Activated B cell treated with CpG ODN at 0.5 μM for 24 hours (primary cell): Measurements from ENCODE around the gene RAB6B. TPM values are rescaled to one million over a fixed set of nuclear protein-coding genes. Genes with fewer than 3 reads are reported as not detected.

Experiments used
- ATAC-seq: fragments of 200-7000 bp; cut with Tn5 transposase; one replicate; pipeline ENCODE4 v1.10.0; 2021; ENCODE audit warnings: low read depth, mild to moderate bottlenecking, moderate library complexity
- CTCF ChIA-PET: fragments of 350-600 bp; sonication (Branson Sonifier 250); formaldehyde crosslinking; loops from one replicate; lab custom pipeline; 2021; ENCODE audit warnings: antibody characterized with exemption; lab: Charles Lee
- POLR2A ChIA-PET: fragments of 350-600 bp; sonication (Branson Sonifier 250); formaldehyde crosslinking; loops from one replicate; lab custom pipeline; 2021; ENCODE audit warnings: antibody characterized with exemption; lab: Charles Lee
- DNase-seq: peaks from one replicate; pipeline ENCODE4 v3.0.0; 2022
- H3K27ac Mint-ChIP-seq: one replicate; pipeline ENCODE4 v1.8.0; 2020; ENCODE audit warnings: mixed read lengths
- H3K27me3 Mint-ChIP-seq: one replicate; pipeline ENCODE4 v1.8.0; 2021; ENCODE audit warnings: mixed read lengths
- H3K36me3 Mint-ChIP-seq: one replicate; pipeline ENCODE4 v1.8.0; 2021; ENCODE audit warnings: low read depth, mixed read lengths
- H3K4me1 Mint-ChIP-seq: one replicate; pipeline ENCODE4 v1.8.0; 2021; ENCODE audit warnings: mixed read lengths
- H3K4me3 Mint-ChIP-seq: one replicate; pipeline ENCODE4 v1.8.0; 2020; ENCODE audit warnings: mild to moderate bottlenecking, mixed read lengths
- H3K9me3 Mint-ChIP-seq: one replicate; pipeline ENCODE4 v1.8.0; 2020; ENCODE audit warnings: mixed read lengths
- intact Hi-C: fragments of 100-400 bp; cut with micrococcal nuclease; formaldehyde crosslinking; loops from one replicate; pipeline ENCODE4 v1.15.1; 2024
- total RNA-seq: library from RNA; stranded (reverse); gene quantifications from 2 replicates; pipeline ENCODE4 v1.2.3, GENCODE V29; 2022
- TF ChIP-seq, protein P1 (sequence below): fragments of 200-600 bp; IDR thresholded peaks from one replicate; pipeline ENCODE4 v1.8.0; 2022; ENCODE audit warnings: antibody characterized with exemption, mild to moderate bottlenecking

RAB6B gene
- total RNA-seq, 1 donor from 2014 or later, result not detected

GRCh38 chr3:133928903-133929607 is 33.4 kb upstream of the RAB6B start:
- intact Hi-C loops, result loop anchor here (5.0 kb wide), 4 partner anchors 437 to 1267 kb away; partner anchors contain the start of genes ANAPC13, CEP63 and UBA5
- no peaks in the 10 kb centered on the region for H3K9me3 Mint-ChIP-seq
- no peak overlapping the region for H3K27ac Mint-ChIP-seq

GRCh38 chr3:133928136-133928893 is 32.6 kb upstream of the RAB6B start:
- DNase-seq, result no peak
- Mint-ChIP-seq H3K9me3 (no peaks in the 10 kb centered on the region), H3K27me3 (peaks cover 16% of the 10 kb centered on the region), H3K4me3 (peak overlapping the region; percentile 68), H3K4me1 (peaks cover 9% of the 10 kb centered on the region), H3K36me3 (no peaks in the 10 kb centered on the region), H3K27ac (no peak overlapping the region)
- TF ChIP-seq, protein P1, sequence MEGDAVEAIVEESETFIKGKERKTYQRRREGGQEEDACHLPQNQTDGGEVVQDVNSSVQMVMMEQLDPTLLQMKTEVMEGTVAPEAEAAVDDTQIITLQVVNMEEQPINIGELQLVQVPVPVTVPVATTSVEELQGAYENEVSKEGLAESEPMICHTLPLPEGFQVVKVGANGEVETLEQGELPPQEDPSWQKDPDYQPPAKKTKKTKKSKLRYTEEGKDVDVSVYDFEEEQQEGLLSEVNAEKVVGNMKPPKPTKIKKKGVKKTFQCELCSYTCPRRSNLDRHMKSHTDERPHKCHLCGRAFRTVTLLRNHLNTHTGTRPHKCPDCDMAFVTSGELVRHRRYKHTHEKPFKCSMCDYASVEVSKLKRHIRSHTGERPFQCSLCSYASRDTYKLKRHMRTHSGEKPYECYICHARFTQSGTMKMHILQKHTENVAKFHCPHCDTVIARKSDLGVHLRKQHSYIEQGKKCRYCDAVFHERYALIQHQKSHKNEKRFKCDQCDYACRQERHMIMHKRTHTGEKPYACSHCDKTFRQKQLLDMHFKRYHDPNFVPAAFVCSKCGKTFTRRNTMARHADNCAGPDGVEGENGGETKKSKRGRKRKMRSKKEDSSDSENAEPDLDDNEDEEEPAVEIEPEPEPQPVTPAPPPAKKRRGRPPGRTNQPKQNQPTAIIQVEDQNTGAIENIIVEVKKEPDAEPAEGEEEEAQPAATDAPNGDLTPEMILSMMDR, result no peak
- ATAC-seq, result no peak
- intact Hi-C loops, result loop anchor here (5.0 kb wide), 4 partner anchors 436 to 1266 kb away; partner anchors contain the start of genes ANAPC13, CEP63 and UBA5
- ChIA-PET POLR2A (interaction anchor here (0.6 kb wide), 1 partner anchor 295 kb away, joined by 4 read pairs; no protein-coding TSS in a partner anchor), CTCF (interaction anchor here (0.6 to 2.2 kb wide), 4 partner anchors 108 to 1202 kb away, joined by 3 to 9 read pairs (median 5); no protein-coding TSS in a partner anchor)

More at GRCh38 chr3:133928903-133929607, 33.4 kb upstream of the RAB6B start:
- Mint-ChIP-seq H3K27me3 (peaks cover 14% of the 10 kb centered on the region), H3K4me1 (peaks cover 9% of the 10 kb centered on the region), H3K36me3 (no peaks in the 10 kb centered on the region), H3K4me3 (no peak overlapping the region)
- CTCF ChIA-PET, result interaction anchor here (1.4 to 2.2 kb wide), 2 partner anchors 109 to 1202 kb away, joined by 6 to 9 read pairs; no protein-coding TSS in a partner anchor
- no peak for DNase-seq
- POLR2A ChIA-PET, result no interaction called here
- ATAC-seq, result no peak
- TF ChIP-seq, protein P1, result no peak

GRCh38 chr3:133927540-133928066 is 31.9 kb upstream of the RAB6B start:
- H3K9me3 Mint-ChIP-seq, result no peaks in the 10 kb centered on the region
- no peak overlapping the region for H3K27ac Mint-ChIP-seq
- ChIA-PET POLR2A (interaction anchor here (0.6 kb wide), 1 partner anchor 296 kb away, joined by 4 read pairs; no protein-coding TSS in a partner anchor), CTCF (interaction anchor here (0.6 to 2.2 kb wide), 4 partner anchors 108 to 1201 kb away, joined by 3 to 9 read pairs (median 5); no protein-coding TSS in a partner anchor)
- ATAC-seq (peak; percentile 98), DNase-seq (peak; percentile 86)
- H3K4me3 Mint-ChIP-seq, result peak overlapping the region; percentile 77
- intact Hi-C loops, result loop anchor here (1.0 to 5.0 kb wide), 9 partner anchors 108 to 1265 kb away; partner anchors contain the start of genes ANAPC13, CDV3, CEP63 and UBA5
- H3K4me1 Mint-ChIP-seq, result peaks cover 9% of the 10 kb centered on the region
- H3K27me3 Mint-ChIP-seq, result peaks cover 16% of the 10 kb centered on the region
- no peaks in the 10 kb centered on the region for H3K36me3 Mint-ChIP-seq
- TF ChIP-seq, protein P1, result peak; percentile 23

GRCh38 chr3:133926736-133927539 is 31.3 kb upstream of the RAB6B start:
- H3K4me3 Mint-ChIP-seq, result peak overlapping the region; percentile 77
- DNase-seq, result peak; percentile 22
- H3K27me3 Mint-ChIP-seq, result peaks cover 19% of the 10 kb centered on the region
- peaks cover 9% of the 10 kb centered on the region for H3K4me1 Mint-ChIP-seq
- CTCF ChIA-PET, result no interaction called here
- no peak for ATAC-seq
- no peak overlapping the region for H3K27ac Mint-ChIP-seq
- intact Hi-C loops, result loop anchor here (1.0 to 5.0 kb wide), 9 partner anchors 108 to 1265 kb away; partner anchors contain the start of genes ANAPC13, CDV3, CEP63 and UBA5
- POLR2A ChIA-PET, result no interaction called here
- no peaks in the 10 kb centered on the region for H3K36me3 Mint-ChIP-seq
- H3K9me3 Mint-ChIP-seq, result no peaks in the 10 kb centered on the region
- TF ChIP-seq, protein P1, result no peak
